GM19455 (cell line): Measurements from ENCODE around the gene TUBB4A.

ENCODE experiments used
- ATAC-seq: cut with Tn5 transposase; IDR thresholded peaks from one replicate; pipeline ENCODE4 v1.9.1; 2021; ENCODE audit not compliant: unreplicated experiment

Gene TUBB4A

DNA sequence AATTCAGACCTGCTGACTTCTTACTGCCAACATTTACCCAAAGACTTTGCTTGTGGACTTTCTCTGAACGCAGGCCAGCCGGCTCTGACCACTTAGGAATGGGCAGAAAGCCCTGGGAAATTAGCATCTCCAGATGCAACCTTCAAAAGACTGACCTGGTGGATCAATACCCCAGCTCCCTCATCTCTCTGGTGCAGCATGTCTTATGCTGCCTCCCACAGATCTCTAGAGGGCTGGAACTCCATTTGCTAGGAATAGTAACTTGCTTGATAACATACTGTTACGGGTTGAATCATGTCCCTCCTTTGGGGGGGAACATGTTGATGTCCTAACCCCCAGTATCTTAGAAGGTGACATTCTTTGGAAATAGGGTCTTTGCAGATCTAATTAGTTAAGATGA is 55.7 kb downstream of the TUBB4A start:
- no peak for ATAC-seq
